CD8-positive, alpha-beta memory T cell (primary cell): ENCODE measurements around the gene IRX1. TPM values are rescaled to one million over a fixed set of nuclear protein-coding genes. Genes with fewer than 3 reads are reported as not detected.

Source experiments
- CTCF ChIA-PET: fragments of 350-600 bp; sonication (Branson Sonifier 250); formaldehyde crosslinking; loops from one replicate; lab custom pipeline; 2021; ENCODE audit warnings: antibody characterized with exemption; lab: Charles Lee
- POLR2A ChIA-PET: fragments of 350-600 bp; sonication (Branson Sonifier 250); formaldehyde crosslinking; loops from one replicate; lab custom pipeline; 2021; ENCODE audit warnings: antibody characterized with exemption; lab: Charles Lee
- DNase-seq, 5 donors: peaks; one replicate each; pipeline versions ENCODE4 v3.0.0 to v3.0.0-alpha.2; 2020 to 2022; ENCODE audit warnings: mixed read lengths in 1 of 5
- H3K27ac ChIP-seq: one replicate; pipeline ENCODE4 v1.7.0; 2013; ENCODE audit warnings: low read depth, mild to moderate bottlenecking, low read length, moderate library complexity
- H3K27me3 ChIP-seq: 2 replicates; pipeline ENCODE4 v1.7.0; 2013; ENCODE audit warnings: low read length, mild to moderate bottlenecking; ENCODE audit not compliant: insufficient read depth, poor library complexity, severe bottlenecking
- H3K36me3 ChIP-seq: 2 replicates; pipeline ENCODE4 v1.7.0; 2013; ENCODE audit warnings: mild to moderate bottlenecking, low read length, moderate library complexity; ENCODE audit not compliant: insufficient read depth
- H3K4me1 ChIP-seq: 2 replicates; pipeline ENCODE4 v1.7.0; 2013; ENCODE audit warnings: mild to moderate bottlenecking, low read length, moderate library complexity; ENCODE audit not compliant: insufficient read depth
- H3K4me3 ChIP-seq: 2 replicates; pipeline ENCODE4 v1.7.0; 2013; ENCODE audit warnings: mild to moderate bottlenecking, low read length
- H3K9me3 ChIP-seq: 2 replicates; pipeline ENCODE4 v1.7.0; 2013; ENCODE audit warnings: mild to moderate bottlenecking, low read length
- H3K27ac Mint-ChIP-seq, 8 donors: one replicate each; pipeline ENCODE4 v1.8.0; 2020 to 2021; ENCODE audit warnings: mixed read lengths in 8 of 8, mild to moderate bottlenecking in 6 of 8, inconsistent platforms in 3 of 8, moderate library complexity in 3 of 8
- H3K27me3 Mint-ChIP-seq, 2 donors: one replicate each; pipeline ENCODE4 v1.8.0; 2020 to 2021; ENCODE audit warnings: mixed read lengths in 2 of 2, mild to moderate bottlenecking in 1 of 2, moderate library complexity in 1 of 2
- H3K36me3 Mint-ChIP-seq, 3 donors: one replicate each; pipeline ENCODE4 v1.8.0; 2020 to 2021; ENCODE audit warnings: mixed read lengths in 3 of 3, inconsistent platforms in 1 of 3, mild to moderate bottlenecking in 1 of 3
- H3K4me1 Mint-ChIP-seq, 3 donors: one replicate each; pipeline ENCODE4 v1.8.0; 2020 to 2021; ENCODE audit warnings: mixed read lengths in 3 of 3, inconsistent platforms in 1 of 3, mild to moderate bottlenecking in 1 of 3
- H3K4me3 Mint-ChIP-seq, 7 donors: one replicate each; pipeline ENCODE4 v1.8.0; 2020 to 2021; ENCODE audit warnings: mixed read lengths in 7 of 7, mild to moderate bottlenecking in 6 of 7, moderate library complexity in 4 of 7, inconsistent platforms in 2 of 7
- H3K9me3 Mint-ChIP-seq, 5 donors: one replicate each; pipeline ENCODE4 v1.8.0; 2020 to 2022; ENCODE audit warnings: mixed read lengths in 5 of 5, mild to moderate bottlenecking in 3 of 5, moderate library complexity in 2 of 5, inconsistent platforms in 1 of 5
- polyA plus RNA-seq: library from polyadenylated mRNA; unstranded; fragments of 300-500 nt; fragmentation: Illumina TruSeq; gene quantifications from one replicate; pipeline ENCODE4 v1.2.3, GENCODE V29; 2021
- total RNA-seq, 2 experiments: library from RNA; stranded (reverse); gene quantifications; one replicate each; pipeline ENCODE4 v1.2.3, GENCODE V29; 2021

IRX1 gene
- total and polyA plus RNA-seq, 3 experiments from 2014 or later, result not detected

DNA sequence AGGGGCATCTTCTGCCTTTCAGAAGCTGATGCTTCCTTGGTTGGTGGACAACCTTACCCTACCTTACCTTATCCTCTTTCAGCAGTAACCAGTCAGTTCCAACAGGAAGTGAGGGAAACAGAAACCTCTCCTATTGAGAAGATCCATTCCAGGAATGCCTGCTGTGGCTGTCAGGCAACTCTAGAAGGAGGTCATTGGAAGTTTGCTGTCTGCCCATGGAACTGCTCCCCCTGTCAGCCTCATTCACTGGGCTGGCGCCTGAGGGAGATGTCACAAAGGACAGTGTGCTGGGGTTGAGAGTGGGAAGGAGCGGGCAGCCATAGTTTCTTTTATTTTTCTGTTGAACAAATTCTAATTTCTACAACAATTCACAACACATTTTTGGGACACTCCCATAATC, 54.7 kb downstream of the IRX1 start:
- Mint-ChIP-seq H3K27ac (no peak overlapping the region), H3K27me3 (no peaks in the 10 kb centered on the region), H3K9me3 (peaks cover 1 to 18% (median 8%) of the 10 kb centered on the region in 5 donors), H3K4me3 (no peak overlapping the region), H3K4me1 (no peaks in the 10 kb centered on the region), H3K36me3 (no peaks in the 10 kb centered on the region)
- Histone ChIP-seq H3K36me3 (no peaks in the 10 kb centered on the region), H3K4me1 (no peaks in the 10 kb centered on the region), H3K4me3 (no peak overlapping the region), H3K27me3 (no peaks in the 10 kb centered on the region), H3K9me3 (no peaks in the 10 kb centered on the region), H3K27ac (no peak overlapping the region)
- ChIA-PET POLR2A (no interaction called here), CTCF (no interaction called here)
- no peak for DNase-seq

DNA sequence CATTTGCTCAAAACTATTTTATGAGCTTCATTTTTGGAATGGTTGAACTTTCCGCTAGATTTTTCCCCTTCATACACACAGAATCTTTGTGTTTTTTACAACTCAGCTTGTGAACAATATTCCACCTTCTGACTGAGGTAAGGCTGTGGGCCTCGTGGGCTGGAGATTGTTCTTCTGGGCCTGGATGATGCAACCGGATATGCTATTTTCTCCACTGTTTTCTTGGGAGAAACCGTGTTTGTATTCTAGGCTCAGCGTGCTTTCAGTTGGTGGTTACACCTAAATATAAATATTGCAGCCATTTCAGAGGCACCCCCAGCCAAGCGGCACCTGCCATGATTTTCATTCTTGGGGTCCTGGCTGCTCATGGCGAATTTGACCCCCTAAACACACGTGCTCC, 55.2 kb downstream of the IRX1 start:
- Histone ChIP-seq H3K9me3 (no peaks in the 10 kb centered on the region), H3K27ac (no peak overlapping the region), H3K27me3 (no peaks in the 10 kb centered on the region), H3K4me3 (no peak overlapping the region), H3K4me1 (no peaks in the 10 kb centered on the region), H3K36me3 (no peaks in the 10 kb centered on the region)
- Mint-ChIP-seq H3K4me3 (no peak overlapping the region), H3K9me3 (peaks cover 1 to 17% (median 5%) of the 10 kb centered on the region in 5 donors), H3K4me1 (no peaks in the 10 kb centered on the region), H3K27me3 (no peaks in the 10 kb centered on the region), H3K36me3 (no peaks in the 10 kb centered on the region), H3K27ac (no peak overlapping the region)
- DNase-seq, result no peak
- ChIA-PET POLR2A (no interaction called here), CTCF (no interaction called here)
